Testis (tissue), 3 donors: ENCODE data around the gene SEPSECS. TPM values are rescaled to one million over a fixed set of nuclear protein-coding genes. Genes with fewer than 3 reads are reported as not detected.

Experiments
- DNase-seq: peaks from one replicate; pipeline ENCODE4 v3.0.0-alpha.2; 2019
- H3K27ac ChIP-seq, 2 donors: fragments of 200-600 bp; sonication (generic); one replicate each; pipeline ENCODE4 v1.5.1; 2019
- H3K27me3 ChIP-seq: fragments of 200-600 bp; sonication (generic); one replicate; pipeline ENCODE4 v1.5.1; 2019
- H3K36me3 ChIP-seq: fragments of 200-600 bp; sonication (generic); one replicate; pipeline ENCODE4 v1.5.1; 2017; ENCODE audit warnings: low read depth; ENCODE audit errors: missing control alignments
- H3K4me1 ChIP-seq: fragments of 200-600 bp; sonication (generic); one replicate; pipeline ENCODE4 v1.5.1; 2019
- H3K4me3 ChIP-seq, 2 donors: fragments of 200-600 bp; sonication (generic); one replicate each; pipeline ENCODE4 v1.5.1; 2017 to 2019
- H3K9me3 ChIP-seq: fragments of 200-600 bp; sonication (generic); one replicate; pipeline ENCODE4 v1.5.1; 2017
- CTCF ChIP-seq, 3 experiments: fragments of 450-650 bp in 2 of 3; fragments of 200-600 bp in 1 of 3; sonication (generic) in 1 of 3; IDR thresholded peaks; one replicate each; pipeline ENCODE4 v1.5.1; 2016 to 2019; ENCODE audit warnings: antibody characterized with exemption in 3 of 3, mild to moderate bottlenecking in 2 of 3, moderate library complexity in 1 of 3
- POLR2A ChIP-seq: fragments of 450-650 bp; IDR thresholded peaks from one replicate; pipeline ENCODE4 v1.6.1; 2017; ENCODE audit warnings: antibody characterized with exemption, mild to moderate bottlenecking, moderate library complexity
- WGBS, 2 donors: methylation state at CpG; one replicate each; pipeline ENCODE4 v1.1.5; 2018; 5-methylcytosine and 5-hydroxymethylcytosine counted together
- intact Hi-C: fragments of 100-400 bp; cut with DNase I; formaldehyde crosslinking; loops from one replicate; pipeline ENCODE4 v1.15.1; 2023; ENCODE audit warnings: low total_unique reads
- polyA plus RNA-seq: library from polyadenylated mRNA; stranded (reverse); fragments of 350-450 nt; fragmentation: Illumina TruSeq; extraction: RNeasy Lipid Tissue Mini Kit (QIAGEN cat#74804); gene quantifications from one replicate; pipeline ENCODE4 v1.2.3, GENCODE V29; 2014; ENCODE audit warnings: low read depth, low replicate concordance; ENCODE audit not compliant: insufficient read depth
- total RNA-seq, 2 donors: library from RNA; depleted of rRNA; stranded (reverse); fragments of >200 nt; gene quantifications; one replicate each; pipeline ENCODE4 v1.2.3, GENCODE V29; 2016

Gene SEPSECS
- total and polyA plus RNA-seq, 3 donors from 2014 or later: 12.7 to 18.3 (median 18.2) TPM

- no peak overlapping the region for H3K4me3 ChIP-seq
- no peak for DNase-seq
- intact Hi-C loops: no loop called here
- H3K4me1 ChIP-seq: no peaks in the 10 kb centered on the region
- no peak for TF ChIP-seq POLR2A
- no peak for TF ChIP-seq CTCF (IDR thresholded peaks at IDR 0.05)
- H3K27me3 ChIP-seq: no peaks in the 10 kb centered on the region
- no peak overlapping the region for H3K27ac ChIP-seq
- H3K9me3 ChIP-seq: no peaks in the 10 kb centered on the region
- H3K36me3 ChIP-seq: no peaks in the 10 kb centered on the region
Observed at GRCh38 chr4:25169446-25169845, 9.2 kb upstream of the SEPSECS start.

GRCh38 chr4:25165916-25166315 lies 5.7 kb upstream of the SEPSECS start:
- DNase-seq: no peak
- no peak overlapping the region for H3K4me3 ChIP-seq
- 92 to 97% methylated on average over 4 of the region's 4 CpGs for WGBS, 2 donors
- peaks cover 10% of the 10 kb centered on the region for H3K4me1 ChIP-seq
- H3K36me3 ChIP-seq: no peaks in the 10 kb centered on the region
- no peak overlapping the region for H3K27ac ChIP-seq
- intact Hi-C loops: no loop called here
- H3K9me3 ChIP-seq: no peaks in the 10 kb centered on the region
- H3K27me3 ChIP-seq: no peaks in the 10 kb centered on the region
- TF ChIP-seq POLR2A (no peak), CTCF (IDR thresholded peaks at IDR 0.05) (no peak)

- intact Hi-C loops: no loop called here
- H3K27me3 ChIP-seq: no peaks in the 10 kb centered on the region
- DNase-seq: no peak
- no peak overlapping the region for H3K4me3 ChIP-seq
- H3K4me1 ChIP-seq: peaks cover 13% of the 10 kb centered on the region
- TF ChIP-seq CTCF (IDR thresholded peaks at IDR 0.05) (no peak), POLR2A (no peak)
- 91 to 100% methylated on average over 1 of the region's 1 CpG for WGBS, 2 donors
- no peaks in the 10 kb centered on the region for H3K36me3 ChIP-seq
- H3K9me3 ChIP-seq: no peaks in the 10 kb centered on the region
- no peak overlapping the region for H3K27ac ChIP-seq
Observed at GRCh38 chr4:25163196-25163595, 2.9 kb upstream of the SEPSECS start.

GRCh38 chr4:25162566-25162965 lies 2.3 kb upstream of the SEPSECS start:
- Histone ChIP-seq H3K36me3 (no peaks in the 10 kb centered on the region), H3K9me3 (no peaks in the 10 kb centered on the region), H3K4me1 (peaks cover 13% of the 10 kb centered on the region), H3K4me3 (no peak overlapping the region), H3K27me3 (no peaks in the 10 kb centered on the region), H3K27ac (no peak overlapping the region)
- TF ChIP-seq POLR2A: no peak
- TF ChIP-seq CTCF (IDR thresholded peaks at IDR 0.05): no peak
- DNase-seq: no peak
- intact Hi-C loops: no loop called here
- WGBS, 2 donors: 90 to 93% methylated on average over 1 of the region's 1 CpG

- peak overlapping the region in 1 of 2 donors; percentile 89 for H3K27ac ChIP-seq
- peak overlapping the region in 1 of 2 donors; percentile 99 for H3K4me3 ChIP-seq
- H3K36me3 ChIP-seq: no peaks in the 10 kb centered on the region
- H3K27me3 ChIP-seq: no peaks in the 10 kb centered on the region
- intact Hi-C loops: no loop called here
- H3K4me1 ChIP-seq: peaks cover 13% of the 10 kb centered on the region
- H3K9me3 ChIP-seq: no peaks in the 10 kb centered on the region
- WGBS, 2 donors: 23 to 28% methylated on average over 2 of the region's 2 CpGs
- DNase-seq: no peak
- TF ChIP-seq CTCF (IDR thresholded peaks at IDR 0.05): no peak
Observed at GRCh38 chr4:25161593-25161950, 1.3 kb upstream of the SEPSECS start.
